ENCODE measurements around the gene DHRS3. TPM values are rescaled to one million over a fixed set of nuclear protein-coding genes. Genes with fewer than 3 reads are reported as not detected.
A peak's percentile ranks its signal among the peaks of the same experiment; 100 is the strongest.

Gene DHRS3
- polyA plus RNA-seq, 1 donor (not counting 4 experiments of a cell fraction or from before 2014, with no cell fraction given), result 10.7 TPM

- no peaks in the 10 kb centered on the region for H3K27me3 ChIP-seq (ENCODE audit: control insufficient read depth, extremely low read depth, insufficient read depth, low read length)
- DNase-seq (ENCODE audit: low read depth, low spot score), result no peak
- no peaks in the 10 kb centered on the region for H3K9me3 ChIP-seq (ENCODE audit: control insufficient read depth, low read depth, low read length)
- H2AFZ ChIP-seq (ENCODE audit: control insufficient read depth, low read length), result peak overlapping the region; percentile 66
- dilution Hi-C loops (cut with MboI; ENCODE audit: extremely low pct_ligation_motif_present, low sequenced_read_pairs), result no loop called here
- H3K79me2 ChIP-seq (ENCODE audit: control insufficient read depth, insufficient read depth, low read length), result peaks cover 23% of the 10 kb centered on the region
- peaks cover 2% of the 10 kb centered on the region for H3K9me1 ChIP-seq (ENCODE audit: control insufficient read depth, extremely low read depth, insufficient read depth, low read length)
- FAIRE-seq, result no peak
- H3K9ac ChIP-seq (ENCODE audit: control insufficient read depth, extremely low read depth, insufficient read depth, low read length), result peak overlapping the region; percentile 95
- peaks cover 0 to 1% of the 10 kb centered on the region in 2 experiments for H3K36me3 ChIP-seq (ENCODE audit: control insufficient read depth in 2 of 2, extremely low read depth in 1 of 2, insufficient read depth in 2 of 2, low read length in 2 of 2)
- H4K20me1 ChIP-seq (ENCODE audit: control insufficient read depth, extremely low read depth, insufficient read depth, low read length), result no peaks in the 10 kb centered on the region
- peak overlapping the region; percentile 76 to 90 (median 85) for H3K4me3 ChIP-seq (ENCODE audit: control insufficient read depth in 2 of 3, extremely low read depth in 1 of 3, insufficient read depth in 2 of 3, low read depth in 1 of 3, low read length in 3 of 3)
- TF ChIP-seq CTCF (optimal IDR thresholded peaks at IDR 0.05 in 1 of 3, IDR thresholded peaks at IDR 0.05 in 1 of 3, conservative IDR thresholded peaks at IDR 0.05 in 1 of 3; ENCODE audit: extremely low read depth in 1 of 3, insufficient read depth in 2 of 3, low read length in 3 of 3) (no peak), EZH2 (IDR thresholded peaks at IDR 0.05; ENCODE audit: low read length) (no peak)
- H3K4me2 ChIP-seq (ENCODE audit: control insufficient read depth, extremely low read depth, insufficient read depth, low read depth, low read length), result peak overlapping the region; percentile 100
- H3K4me1 ChIP-seq (ENCODE audit: control insufficient read depth, extremely low read depth, insufficient read depth, low read length), result peaks cover 37% of the 10 kb centered on the region
- H3K27ac ChIP-seq (ENCODE audit: control insufficient read depth, insufficient read depth, low read length), result peak overlapping the region; percentile 100
Measured at GRCh38 chr1:12615865-12616708, 1.9 kb downstream of the DHRS3 start.

- Histone ChIP-seq H4K20me1 (ENCODE audit: control insufficient read depth, extremely low read depth, insufficient read depth, low read length) (no peaks in the 10 kb centered on the region), H3K4me3 (ENCODE audit: control insufficient read depth in 2 of 3, extremely low read depth in 1 of 3, insufficient read depth in 2 of 3, low read depth in 1 of 3, low read length in 3 of 3) (peak overlapping the region; percentile 76 to 90 (median 85)), H3K27me3 (ENCODE audit: control insufficient read depth, extremely low read depth, insufficient read depth, low read length) (no peaks in the 10 kb centered on the region), H2AFZ (ENCODE audit: control insufficient read depth, low read length) (peak overlapping the region; percentile 23), H3K9me3 (ENCODE audit: control insufficient read depth, low read depth, low read length) (no peaks in the 10 kb centered on the region), H3K9ac (ENCODE audit: control insufficient read depth, extremely low read depth, insufficient read depth, low read length) (peak overlapping the region; percentile 95), H3K79me2 (ENCODE audit: control insufficient read depth, insufficient read depth, low read length) (peaks cover 23% of the 10 kb centered on the region), H3K9me1 (ENCODE audit: control insufficient read depth, extremely low read depth, insufficient read depth, low read length) (peaks cover 2% of the 10 kb centered on the region), H3K27ac (ENCODE audit: control insufficient read depth, insufficient read depth, low read length) (peak overlapping the region; percentile 100), H3K4me1 (ENCODE audit: control insufficient read depth, extremely low read depth, insufficient read depth, low read length) (peaks cover 41% of the 10 kb centered on the region), H3K4me2 (ENCODE audit: control insufficient read depth, extremely low read depth, insufficient read depth, low read depth, low read length) (peak overlapping the region; percentile 100), H3K36me3 (ENCODE audit: control insufficient read depth in 2 of 2, extremely low read depth in 1 of 2, insufficient read depth in 2 of 2, low read length in 2 of 2) (peaks cover 0 to 1% of the 10 kb centered on the region in 2 experiments)
- dilution Hi-C loops (cut with MboI; ENCODE audit: extremely low pct_ligation_motif_present, low sequenced_read_pairs), result no loop called here
- no peak for TF ChIP-seq CTCF (optimal IDR thresholded peaks at IDR 0.05 in 1 of 3, IDR thresholded peaks at IDR 0.05 in 1 of 3, conservative IDR thresholded peaks at IDR 0.05 in 1 of 3; ENCODE audit: extremely low read depth in 1 of 3, insufficient read depth in 2 of 3, low read length in 3 of 3)
- no peak for TF ChIP-seq EZH2 (IDR thresholded peaks at IDR 0.05; ENCODE audit: low read length)
- FAIRE-seq (no peak), DNase-seq (ENCODE audit: low read depth, low spot score) (no peak)
Measured at GRCh38 chr1:12615159-12615864, 2.7 kb downstream of the DHRS3 start.

All from keratinocyte (primary cell).